HEK293 (cell line): ENCODE data around the gene AKAP17A.

Source experiments
- CTCF ChIA-PET: fragments of 350-600 bp; formaldehyde crosslinking; extraction: SDS; loops from one replicate; lab custom pipeline; 2021; ENCODE audit warnings: antibody characterized with exemption; lab: Yijun Ruan, JAX
- POLR2A ChIA-PET: fragments of 300-600 bp; formaldehyde crosslinking; extraction: SDS; loops from one replicate; lab custom pipeline; 2020; ENCODE audit warnings: antibody characterized with exemption, inconsistent platforms; lab: Yijun Ruan, JAX
- H3K27ac ChIP-seq: fragments of 200-500 bp; sonication (Bioruptor generic); 2 replicates; pipeline ENCODE4 v1.5.1; 2014; ENCODE audit warnings: low read depth, low read length, control low read depth, inconsistent platforms; ENCODE audit errors: extremely low read depth
- H3K36me3 ChIP-seq, 2 experiments: fragments of 200-500 bp in 1 of 2; sonication (Bioruptor generic) in 1 of 2; 1 replicate in 1 of 2; 2 replicates in 1 of 2; pipeline ENCODE4 v1.5.1; 2014 to 2017; ENCODE audit warnings: inconsistent platforms in 2 of 2, low read length in 2 of 2; ENCODE audit not compliant: control insufficient read depth in 2 of 2, insufficient read depth in 1 of 2
- H3K4me1 ChIP-seq: fragments of 200-500 bp; sonication (Bioruptor generic); 2 replicates; pipeline ENCODE4 v1.5.1; 2014; ENCODE audit warnings: mild to moderate bottlenecking, low read length, inconsistent platforms; ENCODE audit not compliant: control insufficient read depth, insufficient read depth
- H3K4me3 ChIP-seq: 2 replicates; pipeline ENCODE4 v1.5.1; 2011; ENCODE audit warnings: low read depth, mild to moderate bottlenecking, control low read depth, low read length, moderate library complexity
- H3K9me3 ChIP-seq: fragments of 200-500 bp; sonication (Bioruptor generic); 2 replicates; pipeline ENCODE4 v1.5.1; 2014; ENCODE audit warnings: low read depth, low read length, inconsistent platforms; ENCODE audit not compliant: control insufficient read depth, insufficient read depth
- FEZF1 ChIP-seq: fragments of 450-650 bp; formaldehyde crosslinking; IDR thresholded peaks from 2 replicates; pipeline ENCODE4 v1.5.1; 2016; ENCODE audit warnings: missing biosample characterization, missing genetic modification characterization
- KLF16 ChIP-seq: fragments of 450-650 bp; formaldehyde crosslinking; IDR thresholded peaks from 2 replicates; pipeline ENCODE4 v1.5.1; 2017; ENCODE audit warnings: missing biosample characterization, missing genetic modification characterization
- KLF9 ChIP-seq: fragments of 450-650 bp; formaldehyde crosslinking; IDR thresholded peaks from 2 replicates; pipeline ENCODE4 v1.5.1; 2016; ENCODE audit warnings: missing biosample characterization, missing genetic modification characterization, low read depth
- OVOL3 ChIP-seq: fragments of 450-650 bp; formaldehyde crosslinking; IDR thresholded peaks from 2 replicates; pipeline ENCODE4 v1.5.1; 2016; ENCODE audit warnings: missing biosample characterization, missing genetic modification characterization
- ZBTB8A ChIP-seq: fragments of 450-650 bp; formaldehyde crosslinking; IDR thresholded peaks from 2 replicates; pipeline ENCODE4 v1.5.1; 2016; ENCODE audit warnings: missing biosample characterization, missing genetic modification characterization
- ZNF174 ChIP-seq: fragments of 450-650 bp; formaldehyde crosslinking; IDR thresholded peaks from 2 replicates; pipeline ENCODE4 v1.5.0; 2017; ENCODE audit warnings: missing biosample characterization, mild to moderate bottlenecking, missing genetic modification characterization
- ZNF266 ChIP-seq: fragments of 450-650 bp; formaldehyde crosslinking; IDR thresholded peaks from 2 replicates; pipeline ENCODE4 v1.5.1; 2016; ENCODE audit warnings: missing biosample characterization, missing genetic modification characterization, low read depth
- ZNF280D ChIP-seq: fragments of 450-650 bp; formaldehyde crosslinking; IDR thresholded peaks from 2 replicates; pipeline ENCODE4 v1.5.1; 2016; ENCODE audit warnings: missing biosample characterization, missing genetic modification characterization
- ZNF302 ChIP-seq: fragments of 450-650 bp; formaldehyde crosslinking; IDR thresholded peaks from 2 replicates; pipeline ENCODE4 v1.5.1; 2016; ENCODE audit warnings: missing biosample characterization, missing genetic modification characterization, low read depth
- ZNF366 ChIP-seq: fragments of 450-650 bp; formaldehyde crosslinking; conservative IDR thresholded peaks from 2 replicates; pipeline ENCODE4 v1.5.1; 2016; ENCODE audit warnings: missing biosample characterization, missing genetic modification characterization
- ZNF501 ChIP-seq: fragments of 450-650 bp; formaldehyde crosslinking; IDR thresholded peaks from 2 replicates; pipeline ENCODE4 v1.5.1; 2016; ENCODE audit warnings: missing biosample characterization, missing genetic modification characterization
- ZNF558 ChIP-seq: fragments of 450-650 bp; formaldehyde crosslinking; IDR thresholded peaks from 2 replicates; pipeline ENCODE4 v1.5.1; 2016; ENCODE audit warnings: missing biosample characterization, missing genetic modification characterization
- ZNF571 ChIP-seq: fragments of 450-650 bp; formaldehyde crosslinking; IDR thresholded peaks from 2 replicates; pipeline ENCODE4 v1.5.0; 2017; ENCODE audit warnings: missing biosample characterization, missing genetic modification characterization
- ZNF600 ChIP-seq: fragments of 450-650 bp; formaldehyde crosslinking; IDR thresholded peaks from 2 replicates; pipeline ENCODE4 v1.5.1; 2016; ENCODE audit warnings: missing biosample characterization, missing genetic modification characterization
- ZNF621 ChIP-seq: fragments of 450-650 bp; formaldehyde crosslinking; IDR thresholded peaks from 2 replicates; pipeline ENCODE4 v1.5.1; 2017; ENCODE audit warnings: missing biosample characterization, missing genetic modification characterization
- ZNF677 ChIP-seq: fragments of 450-650 bp; IDR thresholded peaks from 2 replicates; pipeline ENCODE4 v1.5.0; 2018; ENCODE audit warnings: missing biosample characterization, mild to moderate bottlenecking, missing genetic modification characterization, moderate library complexity
- ZNF747 ChIP-seq: fragments of 450-650 bp; formaldehyde crosslinking; IDR thresholded peaks from 2 replicates; pipeline ENCODE4 v1.5.1; 2016; ENCODE audit warnings: missing biosample characterization, missing genetic modification characterization
- ZNF830 ChIP-seq: fragments of 450-650 bp; IDR thresholded peaks from 2 replicates; pipeline ENCODE4 v1.5.0; 2018; ENCODE audit warnings: missing biosample characterization, missing genetic modification characterization, low read depth, mild to moderate bottlenecking, moderate library complexity
- ZNF843 ChIP-seq: fragments of 450-650 bp; formaldehyde crosslinking; IDR thresholded peaks from 2 replicates; pipeline ENCODE4 v1.5.1; 2016; ENCODE audit warnings: missing biosample characterization, missing genetic modification characterization
- ZSCAN16 ChIP-seq: fragments of 450-650 bp; formaldehyde crosslinking; IDR thresholded peaks from 2 replicates; pipeline ENCODE4 v1.5.1; 2016; ENCODE audit warnings: missing biosample characterization, missing genetic modification characterization
- ZXDB ChIP-seq: fragments of 450-650 bp; formaldehyde crosslinking; IDR thresholded peaks from 2 replicates; pipeline ENCODE4 v1.5.1; 2016; ENCODE audit warnings: missing biosample characterization, missing genetic modification characterization
- TF ChIP-seq, protein P1 (sequence below): fragments of 450-650 bp; formaldehyde crosslinking; IDR thresholded peaks from 2 replicates; pipeline ENCODE4 v1.5.1; 2016; ENCODE audit warnings: missing biosample characterization, missing genetic modification characterization
- TF ChIP-seq, protein P2 (sequence below): fragments of 450-650 bp; formaldehyde crosslinking; IDR thresholded peaks from 2 replicates; pipeline ENCODE4 v1.5.1; 2016; ENCODE audit warnings: missing biosample characterization, missing genetic modification characterization
- TF ChIP-seq, protein P3 (sequence below): IDR thresholded peaks from 2 replicates; pipeline ENCODE4 v1.6.1; 2011; ENCODE audit warnings: mild to moderate bottlenecking, low read depth, low read length, borderline replicate concordance

Gene AKAP17A

GRCh38 chrX:1612641-1613286 lies 21.4 kb downstream of the AKAP17A start:
- H3K9me3 ChIP-seq = no peaks in the 10 kb centered on the region
- no peak overlapping the region for H3K27ac ChIP-seq
- H3K36me3 ChIP-seq = no peaks in the 10 kb centered on the region
- no peak overlapping the region for H3K4me3 ChIP-seq
- CTCF ChIA-PET = no interaction called here
- POLR2A ChIA-PET = no interaction called here
- TF ChIP-seq KLF16 (tag by site-specific recombination) (no peak), ZNF366 (tag by site-specific recombination) (peak; percentile 89), ZNF830 (tag by site-specific recombination) (no peak)
- H3K4me1 ChIP-seq = no peaks in the 10 kb centered on the region

- Histone ChIP-seq H3K9me3 (no peaks in the 10 kb centered on the region), H3K4me3 (no peak within 1 kb of the TSS), H3K36me3 (no peaks in the 10 kb centered on the region), H3K27ac (no peak within 1 kb of the TSS), H3K4me1 (no peaks in the 10 kb centered on the region)
- no peak for TF ChIP-seq ZNF280D (tag by site-specific recombination)
- no peak for TF ChIP-seq ZNF571 (tag by site-specific recombination)
- no peak for TF ChIP-seq KLF16 (tag by site-specific recombination)
- TF ChIP-seq ZNF266 = no peak
- no peak for TF ChIP-seq ZNF677
- no peak for TF ChIP-seq ZNF501
- TF ChIP-seq, protein P1, sequence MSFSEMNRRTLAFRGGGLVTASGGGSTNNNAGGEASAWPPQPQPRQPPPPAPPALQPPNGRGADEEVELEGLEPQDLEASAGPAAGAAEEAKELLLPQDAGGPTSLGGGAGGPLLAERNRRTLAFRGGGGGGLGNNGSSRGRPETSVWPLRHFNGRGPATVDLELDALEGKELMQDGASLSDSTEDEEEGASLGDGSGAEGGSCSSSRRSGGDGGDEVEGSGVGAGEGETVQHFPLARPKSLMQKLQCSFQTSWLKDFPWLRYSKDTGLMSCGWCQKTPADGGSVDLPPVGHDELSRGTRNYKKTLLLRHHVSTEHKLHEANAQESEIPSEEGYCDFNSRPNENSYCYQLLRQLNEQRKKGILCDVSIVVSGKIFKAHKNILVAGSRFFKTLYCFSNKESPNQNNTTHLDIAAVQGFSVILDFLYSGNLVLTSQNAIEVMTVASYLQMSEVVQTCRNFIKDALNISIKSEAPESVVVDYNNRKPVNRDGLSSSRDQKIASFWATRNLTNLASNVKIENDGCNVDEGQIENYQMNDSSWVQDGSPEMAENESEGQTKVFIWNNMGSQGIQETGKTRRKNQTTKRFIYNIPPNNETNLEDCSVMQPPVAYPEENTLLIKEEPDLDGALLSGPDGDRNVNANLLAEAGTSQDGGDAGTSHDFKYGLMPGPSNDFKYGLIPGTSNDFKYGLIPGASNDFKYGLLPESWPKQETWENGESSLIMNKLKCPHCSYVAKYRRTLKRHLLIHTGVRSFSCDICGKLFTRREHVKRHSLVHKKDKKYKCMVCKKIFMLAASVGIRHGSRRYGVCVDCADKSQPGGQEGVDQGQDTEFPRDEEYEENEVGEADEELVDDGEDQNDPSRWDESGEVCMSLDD (tag by site-specific recombination) = no peak
- POLR2A ChIA-PET = no interaction called here
- CTCF ChIA-PET = no interaction called here
These were observed 23.5 kb downstream of the AKAP17A start, which contains the start of gene ASMT for GRCh38 chrX:1614927-1615326. TSS of gene ASMT (plus strand) at chrX:1615059. CDS start at chrX:1615200, 141 bp downstream.

DNA sequence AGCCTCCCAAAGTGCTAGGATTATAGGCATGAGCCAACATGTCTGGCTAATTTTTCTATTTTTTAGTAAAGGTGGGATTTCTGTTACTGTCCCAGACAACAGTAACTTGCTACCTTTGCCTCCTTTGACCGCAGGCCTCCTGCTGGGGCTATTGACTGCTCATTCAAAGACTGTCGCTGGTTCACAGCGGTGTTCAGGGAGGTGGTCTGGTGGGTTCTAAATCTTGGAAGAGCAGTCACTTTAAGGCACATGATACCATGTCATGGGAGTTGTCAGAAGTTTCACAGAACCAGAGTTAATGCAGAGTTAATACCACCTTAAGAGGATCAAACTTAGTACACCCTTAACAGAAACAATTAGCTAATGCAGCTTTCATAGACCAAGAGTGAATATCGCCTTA lies 27.3 kb downstream of the AKAP17A start:
- H3K9me3 ChIP-seq = no peaks in the 10 kb centered on the region
- POLR2A ChIA-PET = no interaction called here
- CTCF ChIA-PET = no interaction called here
- TF ChIP-seq ZNF747 (tag by site-specific recombination) = no peak
- TF ChIP-seq, protein P2, sequence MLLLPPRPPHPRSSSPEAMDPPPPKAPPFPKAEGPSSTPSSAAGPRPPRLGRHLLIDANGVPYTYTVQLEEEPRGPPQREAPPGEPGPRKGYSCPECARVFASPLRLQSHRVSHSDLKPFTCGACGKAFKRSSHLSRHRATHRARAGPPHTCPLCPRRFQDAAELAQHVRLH (tag by site-specific recombination) = no peak
- TF ChIP-seq ZNF843 (tag by site-specific recombination) = no peak
- no peak for TF ChIP-seq ZXDB (tag by site-specific recombination)
- no peak for TF ChIP-seq ZNF621 (tag by site-specific recombination)
- TF ChIP-seq ZBTB8A = no peak
- no peak for TF ChIP-seq ZNF600 (tag by site-specific recombination)
- TF ChIP-seq FEZF1 = no peak
- TF ChIP-seq KLF9 (tag by site-specific recombination) = no peak
- TF ChIP-seq OVOL3 (tag by site-specific recombination) = no peak
- TF ChIP-seq, protein P3, sequence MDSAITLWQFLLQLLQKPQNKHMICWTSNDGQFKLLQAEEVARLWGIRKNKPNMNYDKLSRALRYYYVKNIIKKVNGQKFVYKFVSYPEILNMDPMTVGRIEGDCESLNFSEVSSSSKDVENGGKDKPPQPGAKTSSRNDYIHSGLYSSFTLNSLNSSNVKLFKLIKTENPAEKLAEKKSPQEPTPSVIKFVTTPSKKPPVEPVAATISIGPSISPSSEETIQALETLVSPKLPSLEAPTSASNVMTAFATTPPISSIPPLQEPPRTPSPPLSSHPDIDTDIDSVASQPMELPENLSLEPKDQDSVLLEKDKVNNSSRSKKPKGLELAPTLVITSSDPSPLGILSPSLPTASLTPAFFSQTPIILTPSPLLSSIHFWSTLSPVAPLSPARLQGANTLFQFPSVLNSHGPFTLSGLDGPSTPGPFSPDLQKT = no peak
- TF ChIP-seq ZNF558 = no peak
- TF ChIP-seq ZNF174 (tag by site-specific recombination) = no peak
- TF ChIP-seq ZNF302 (tag by site-specific recombination) = no peak
- no peak for TF ChIP-seq ZSCAN16 (tag by site-specific recombination)
- no peaks in the 10 kb centered on the region for H3K4me1 ChIP-seq
- H3K36me3 ChIP-seq = no peaks in the 10 kb centered on the region; a peak in 1 of 3 replicates
- H3K4me3 ChIP-seq = no peak overlapping the region
- no peak overlapping the region for H3K27ac ChIP-seq
